A673 (cell line): ENCODE results near the gene TLE1. TPM values are rescaled to one million over a fixed set of nuclear protein-coding genes. Genes with fewer than 3 reads are reported as not detected.

Experiments
- BruUV-seq: library from RNA; stranded (reverse); fragments of 400-500 nt; replicated peaks from 2 replicates; lab custom pipeline; 2021; lab: Mats Ljungman, UMichigan
- CTCF ChIA-PET: fragments of 300-600 bp; sonication (Branson Sonifier 250); formaldehyde crosslinking; loops from one replicate; lab custom pipeline; 2022; ENCODE audit warnings: antibody characterized with exemption; lab: Charles Lee
- POLR2A ChIA-PET: fragments of 300-600 bp; sonication (Branson Sonifier 250); formaldehyde crosslinking; loops from one replicate; lab custom pipeline; 2022; ENCODE audit warnings: antibody characterized with exemption; ENCODE audit not compliant: low non-redundant PET; lab: Charles Lee
- DNase-seq: peaks from one replicate; pipeline ENCODE4 v3.0.0-alpha.2; 2015; ENCODE audit warnings: low spot score
- H3K27ac ChIP-seq: fragments of 200-600 bp; sonication (generic); 2 replicates; pipeline ENCODE4 v1.5.1; 2016; ENCODE audit warnings: mixed run types, low read depth, mild to moderate bottlenecking, mixed read lengths, antibody characterized with exemption, low read length; ENCODE audit not compliant: poor library complexity, severe bottlenecking
- H3K27me3 ChIP-seq: fragments of 200-600 bp; sonication (generic); replicated peaks from 2 replicates; pipeline ENCODE4 v1.6.1; 2017; ENCODE audit warnings: mixed run types, low read depth, mild to moderate bottlenecking, mixed read lengths, antibody characterized with exemption, low read length; ENCODE audit not compliant: insufficient read depth, poor library complexity
- H3K36me3 ChIP-seq: fragments of 200-600 bp; sonication (generic); 2 replicates; pipeline ENCODE4 v1.6.1; 2016; ENCODE audit warnings: mixed run types, mild to moderate bottlenecking, mixed read lengths, antibody characterized with exemption, low read length; ENCODE audit not compliant: insufficient read depth, poor library complexity, severe bottlenecking
- H3K4me1 ChIP-seq: fragments of 200-600 bp; sonication (generic); 2 replicates; pipeline ENCODE4 v1.6.1; 2017; ENCODE audit warnings: mixed run types, mild to moderate bottlenecking, mixed read lengths, antibody characterized with exemption, low read length; ENCODE audit not compliant: insufficient read depth, poor library complexity, severe bottlenecking
- H3K4me3 ChIP-seq: fragments of 200-600 bp; sonication (generic); 2 replicates; pipeline ENCODE4 v1.5.1; 2016; ENCODE audit warnings: low read depth, mixed run types, mild to moderate bottlenecking, mixed read lengths, low read length; ENCODE audit not compliant: poor library complexity, severe bottlenecking
- H3K9me3 ChIP-seq: fragments of 200-600 bp; sonication (generic); 2 replicates; pipeline ENCODE4 v1.6.1; 2016; ENCODE audit warnings: mixed run types, low read depth, mild to moderate bottlenecking, mixed read lengths, antibody characterized with exemption, low read length; ENCODE audit not compliant: poor library complexity, severe bottlenecking
- CTCF ChIP-seq: fragments of 300-800, 200-600 bp; sonication (generic); conservative IDR thresholded peaks from 2 replicates; pipeline ENCODE4 v1.5.1; 2017; ENCODE audit warnings: low read depth, mild to moderate bottlenecking, antibody characterized with exemption, low read length, moderate library complexity, mixed read lengths
- EZH2 ChIP-seq: fragments of 200-600 bp; sonication (generic); IDR thresholded peaks from 2 replicates; pipeline ENCODE4 v1.6.1; 2017; ENCODE audit warnings: borderline replicate concordance, low read depth, mild to moderate bottlenecking, mixed read lengths, antibody characterized with exemption, low read length; ENCODE audit not compliant: poor library complexity, severe bottlenecking
- intact Hi-C: fragments of 100-400 bp; cut with micrococcal nuclease; formaldehyde crosslinking; loops from one replicate; pipeline ENCODE4 v1.10.0; 2022; ENCODE audit not compliant: unreplicated experiment
- total RNA-seq: library from RNA; stranded (reverse); gene quantifications from 2 replicates; pipeline ENCODE4 v1.2.3, GENCODE V29; 2021

Gene TLE1
- total RNA-seq, 1 experiment from 2014 or later = 2.2 TPM

DNA sequence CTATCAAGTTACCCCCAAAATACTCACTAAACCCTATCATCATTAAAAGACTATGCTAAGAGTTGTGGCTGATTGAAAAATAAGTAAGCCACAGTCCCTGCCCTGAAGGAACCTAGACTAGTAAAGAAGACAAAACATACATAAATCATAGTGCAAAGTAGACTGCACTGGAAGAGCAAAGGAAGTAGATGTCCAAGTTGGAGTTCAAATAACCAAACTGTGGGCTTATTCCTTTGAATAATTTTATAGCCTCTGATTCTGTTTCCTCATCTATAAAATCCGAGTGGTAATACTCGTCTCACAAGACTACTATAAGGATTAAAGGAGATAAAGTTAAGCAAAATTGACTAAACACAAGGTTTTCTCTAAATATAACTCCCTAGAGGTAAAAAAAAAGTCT is 140.4 kb downstream of the TLE1 start:
- Histone ChIP-seq H3K4me1 (no peaks in the 10 kb centered on the region), H3K36me3 (no peaks in the 10 kb centered on the region), H3K27ac (no peak overlapping the region), H3K9me3 (no peaks in the 10 kb centered on the region), H3K27me3 (peaks cover 21% of the 10 kb centered on the region), H3K4me3 (no peak overlapping the region)
- no peak for DNase-seq
- POLR2A ChIA-PET = no interaction called here
- intact Hi-C loops = no loop called here
- no TSS peak for BruUV-seq
- CTCF ChIA-PET = no interaction called here
- TF ChIP-seq CTCF = no peak
- TF ChIP-seq EZH2 = no peak

DNA sequence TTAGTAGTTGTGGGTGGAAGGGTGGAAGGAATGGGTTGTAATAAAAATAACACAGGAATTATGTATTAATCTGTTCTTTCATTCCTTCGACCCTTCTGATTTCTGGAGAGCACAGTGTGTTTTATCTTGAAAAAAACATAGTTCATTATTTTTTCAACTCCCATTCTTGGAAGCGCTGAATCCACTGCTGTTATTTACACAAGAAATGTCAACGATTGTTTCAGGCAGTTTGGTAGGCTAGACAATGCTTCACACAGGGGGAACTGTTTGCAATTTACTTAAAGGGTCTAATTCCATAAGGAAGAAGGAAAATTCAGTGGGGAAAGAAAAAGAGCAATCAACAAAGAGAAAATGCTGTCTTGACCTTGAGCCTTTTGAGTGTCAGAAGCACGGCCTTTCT is 142.9 kb downstream of the TLE1 start:
- CTCF ChIA-PET = no interaction called here
- Histone ChIP-seq H3K4me1 (no peaks in the 10 kb centered on the region), H3K27me3 (peaks cover 12% of the 10 kb centered on the region), H3K4me3 (no peak overlapping the region), H3K27ac (no peak overlapping the region), H3K9me3 (no peaks in the 10 kb centered on the region), H3K36me3 (no peaks in the 10 kb centered on the region)
- no peak for TF ChIP-seq EZH2
- TF ChIP-seq CTCF = no peak
- BruUV-seq = no TSS peak
- intact Hi-C loops = no loop called here
- no peak for DNase-seq
- POLR2A ChIA-PET = no interaction called here

DNA sequence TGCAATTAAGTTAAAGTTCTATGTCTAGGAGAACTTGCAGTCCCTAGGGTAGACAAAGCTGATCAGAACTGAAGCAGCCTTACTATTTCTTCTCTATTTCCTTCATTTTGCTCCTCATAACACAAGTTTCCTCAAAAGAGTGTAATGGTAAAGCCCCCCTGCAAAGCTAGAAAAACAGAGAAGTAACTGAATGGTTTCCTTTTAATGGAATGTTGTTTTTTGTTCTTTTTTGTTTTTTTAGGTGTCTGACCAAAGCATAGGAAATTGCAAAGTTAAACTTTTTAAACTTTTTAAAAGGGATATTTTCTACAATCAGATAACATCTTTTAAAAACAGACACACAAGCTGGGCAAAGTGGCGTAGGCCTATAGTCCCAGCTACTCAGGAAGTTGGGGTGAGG is 145.7 kb downstream of the TLE1 start:
- ChIA-PET POLR2A (no interaction called here), CTCF (interaction anchor here (0.7 kb wide), 1 partner anchor 17 kb away, joined by 4 read pairs; no protein-coding TSS in a partner anchor)
- intact Hi-C loops = no loop called here
- Histone ChIP-seq H3K27ac (no peak overlapping the region), H3K27me3 (peaks cover 6% of the 10 kb centered on the region), H3K9me3 (no peaks in the 10 kb centered on the region), H3K4me1 (no peaks in the 10 kb centered on the region), H3K36me3 (no peaks in the 10 kb centered on the region), H3K4me3 (no peak overlapping the region)
- BruUV-seq = no TSS peak
- DNase-seq = no peak
- TF ChIP-seq EZH2 (no peak), CTCF (no peak)
